Measurements from ENCODE around the gene CCDC27. TPM values are rescaled to one million over a fixed set of nuclear protein-coding genes. Genes with fewer than 3 reads are reported as not detected.

CCDC27 gene
- total RNA-seq, 1 experiment from 2014 or later, result 0.13 TPM

GRCh38 chr1:3816331-3817137 lies 64.3 kb downstream of the CCDC27 start (continued):
- no peak for TF ChIP-seq ZNF532 (CRISPR knock-in tag; IDR thresholded peaks at IDR 0.05; ENCODE audit: borderline replicate concordance)
- TF ChIP-seq TEAD1 (CRISPR knock-in tag; IDR thresholded peaks at IDR 0.05), result no peak
- no peak for TF ChIP-seq ZNF423 (CRISPR knock-in tag; IDR thresholded peaks at IDR 0.05)
- TF ChIP-seq NR1H2 (CRISPR knock-in tag; IDR thresholded peaks at IDR 0.05), result no peak
- TF ChIP-seq PREB (CRISPR knock-in tag; IDR thresholded peaks at IDR 0.05; ENCODE audit: borderline replicate concordance), result no peak
- no peak for TF ChIP-seq NFYB (CRISPR knock-in tag; conservative IDR thresholded peaks at IDR 0.05; ENCODE audit: low read depth)

GRCh38 chr1:3817138-3817740 lies 65.0 kb downstream of the CCDC27 start:
- Mint-ChIP-seq H3K27me3 (ENCODE audit: low read depth) (no peaks in the 10 kb centered on the region), H3K27ac (no peak overlapping the region)
- ATAC-seq, result no peak
- no peak for TF ChIP-seq ZNF232 (CRISPR knock-in tag; IDR thresholded peaks at IDR 0.05)
- no peak for TF ChIP-seq PREB (CRISPR knock-in tag; IDR thresholded peaks at IDR 0.05; ENCODE audit: borderline replicate concordance)
- TF ChIP-seq NFATC4 (CRISPR knock-in tag; IDR thresholded peaks at IDR 0.05), result no peak
- TF ChIP-seq JUN (CRISPR knock-in tag; IDR thresholded peaks at IDR 0.05), result no peak
- TF ChIP-seq PRDM15 (CRISPR knock-in tag; IDR thresholded peaks at IDR 0.05), result no peak
- no peak for TF ChIP-seq FOXP4 (CRISPR knock-in tag; IDR thresholded peaks at IDR 0.05)
- no peak for TF ChIP-seq TP53 (CRISPR knock-in tag; IDR thresholded peaks at IDR 0.05)
- no peak for TF ChIP-seq OVOL2 (CRISPR knock-in tag; IDR thresholded peaks at IDR 0.05; ENCODE audit: borderline replicate concordance)
- TF ChIP-seq SMAD4 (CRISPR knock-in tag; IDR thresholded peaks at IDR 0.05), result no peak
- TF ChIP-seq PRRX2 (CRISPR knock-in tag; IDR thresholded peaks at IDR 0.05), result no peak
- TF ChIP-seq ATF2 (CRISPR knock-in tag; IDR thresholded peaks at IDR 0.05; ENCODE audit: borderline replicate concordance, low read depth), result no peak
- TF ChIP-seq ZNF671 (CRISPR knock-in tag; IDR thresholded peaks at IDR 0.05), result no peak
- TF ChIP-seq NR3C1 (CRISPR knock-in tag; conservative IDR thresholded peaks at IDR 0.05; ENCODE audit: low read depth), result no peak
- no peak for TF ChIP-seq ATF1 (CRISPR knock-in tag; IDR thresholded peaks at IDR 0.05)
- TF ChIP-seq GRHL2 (CRISPR knock-in tag; IDR thresholded peaks at IDR 0.05; ENCODE audit: insufficient replicate concordance, severe bottlenecking), result no peak

More at GRCh38 chr1:3817138-3817740, 65.0 kb downstream of the CCDC27 start:
- H3K4me3 Mint-ChIP-seq, result no peak overlapping the region
- no peaks in the 10 kb centered on the region for H3K9me3 Mint-ChIP-seq
- ChIA-PET CTCF (interaction anchor here (1.4 kb wide), 1 partner anchor 10 kb away, joined by 4 read pairs; no protein-coding TSS in a partner anchor), POLR2A (interaction anchor here (1.1 kb wide), 1 partner anchor 10 kb away, joined by 3 read pairs; no protein-coding TSS in a partner anchor)
- no peak for DNase-seq (ENCODE audit: low spot score)
- H3K36me3 Mint-ChIP-seq, result peaks cover 7% of the 10 kb centered on the region
- no peaks in the 10 kb centered on the region for H3K4me1 Mint-ChIP-seq
